Stimulated activated CD8-positive, alpha-beta memory T cell treated with anti-CD3 and anti-CD28 coated beads, Interleukin-7, amount 100 ng/mL, for 24 hours (primary cell): ENCODE results near the gene CDH13.

Experiments
- DNase-seq: peaks from one replicate; pipeline ENCODE4 v3.0.0-alpha.2; 2020; ENCODE audit warnings: low read depth

CDH13 gene

GRCh38 chr16:82750068-82750467, 123.3 kb downstream of the CDH13 start:
- DNase-seq, result no peak

- DNase-seq, result no peak
These were observed 124.3 kb downstream of the CDH13 start for GRCh38 chr16:82751020-82751419.

GRCh38 chr16:82752172-82752571, 125.4 kb downstream of the CDH13 start:
- DNase-seq, result no peak

GRCh38 chr16:82753821-82754220, 127.1 kb downstream of the CDH13 start:
- no peak for DNase-seq

GRCh38 chr16:82754716-82755513, 128.1 kb downstream of the CDH13 start:
- no peak for DNase-seq

- no peak for DNase-seq
These were observed 129.0 kb downstream of the CDH13 start for GRCh38 chr16:82755570-82756282.

GRCh38 chr16:82756283-82756599, 129.5 kb downstream of the CDH13 start:
- DNase-seq, result no peak

- no peak for DNase-seq
These were observed 131.6 kb downstream of the CDH13 start for GRCh38 chr16:82758406-82758805.

GRCh38 chr16:82758904-82759303, 132.1 kb downstream of the CDH13 start:
- no peak for DNase-seq

GRCh38 chr16:82761236-82761635, 134.5 kb downstream of the CDH13 start:
- no peak for DNase-seq

GRCh38 chr16:82761858-82762257, 135.1 kb downstream of the CDH13 start:
- no peak for DNase-seq

GRCh38 chr16:82763371-82763770, 136.6 kb downstream of the CDH13 start:
- no peak for DNase-seq

GRCh38 chr16:82767198-82767597, 140.4 kb downstream of the CDH13 start:
- no peak for DNase-seq

- DNase-seq, result no peak
These were observed 141.0 kb downstream of the CDH13 start for GRCh38 chr16:82767808-82768207.

GRCh38 chr16:82769845-82770244, 143.1 kb downstream of the CDH13 start:
- DNase-seq, result no peak

- no peak for DNase-seq
These were observed 145.4 kb downstream of the CDH13 start for GRCh38 chr16:82772215-82772614.

GRCh38 chr16:82773018-82773417, 146.2 kb downstream of the CDH13 start:
- DNase-seq, result no peak

- no peak for DNase-seq
These were observed 149.8 kb downstream of the CDH13 start for GRCh38 chr16:82776470-82777146.

GRCh38 chr16:82782715-82783251, 156.0 kb downstream of the CDH13 start:
- DNase-seq, result no peak

- DNase-seq, result no peak
These were observed 157.3 kb downstream of the CDH13 start for GRCh38 chr16:82783933-82784572.

- DNase-seq, result no peak
These were observed 157.8 kb downstream of the CDH13 start for GRCh38 chr16:82784573-82784968.

GRCh38 chr16:82788225-82788624, 161.5 kb downstream of the CDH13 start:
- no peak for DNase-seq
